WERI-Rb-1 (cell line): ENCODE data around the gene CLCN4.

ENCODE experiments used
- DNase-seq: peaks from one replicate; pipeline ENCODE4 v3.0.0-alpha.2; 2020
- H3K27ac ChIP-seq: fragments of 250-450 bp; sonication (Bioruptor Pico); 2 replicates; pipeline ENCODE4 v1.5.1; 2020; ENCODE audit warnings: mild to moderate bottlenecking, moderate library complexity
- H3K27me3 ChIP-seq: fragments of 250-450 bp; sonication (Bioruptor Pico); 2 replicates; pipeline ENCODE4 v1.5.1; 2021; ENCODE audit warnings: mild to moderate bottlenecking, low read depth, moderate library complexity; ENCODE audit not compliant: insufficient read depth, severe bottlenecking
- H3K36me3 ChIP-seq: fragments of 250-450 bp; sonication (Bioruptor Pico); 2 replicates; pipeline ENCODE4 v1.5.1; 2020; ENCODE audit warnings: mild to moderate bottlenecking, moderate library complexity
- H3K4me3 ChIP-seq: 2 replicates; pipeline ENCODE4 v1.5.1; 2011; ENCODE audit warnings: low read depth, mild to moderate bottlenecking, control low read depth, low read length
- H3K9me3 ChIP-seq: fragments of 250-450 bp; sonication (Bioruptor Pico); 2 replicates; pipeline ENCODE4 v1.5.1; 2021; ENCODE audit warnings: mild to moderate bottlenecking, moderate library complexity; ENCODE audit not compliant: severe bottlenecking
- CTCF ChIP-seq: IDR thresholded peaks from 2 replicates; pipeline ENCODE4 v1.5.1; 2011; ENCODE audit warnings: low read depth, mild to moderate bottlenecking, control low read depth, inconsistent platforms, low read length

Gene CLCN4

GRCh38 chrX:10124506-10125247 lies 32.1 kb upstream of the CLCN4 start:
- Histone ChIP-seq H3K4me3 (no peak overlapping the region), H3K36me3 (no peaks in the 10 kb centered on the region), H3K27me3 (peaks cover 4% of the 10 kb centered on the region), H3K27ac (no peak overlapping the region), H3K9me3 (peaks cover 3% of the 10 kb centered on the region)
- no peak for TF ChIP-seq CTCF
- no peak for DNase-seq

GRCh38 chrX:10125248-10125615 lies 31.5 kb upstream of the CLCN4 start:
- no peaks in the 10 kb centered on the region for H3K36me3 ChIP-seq
- no peak overlapping the region for H3K27ac ChIP-seq
- H3K9me3 ChIP-seq = no peaks in the 10 kb centered on the region
- no peak for DNase-seq
- TF ChIP-seq CTCF = no peak
- peaks cover 4% of the 10 kb centered on the region for H3K27me3 ChIP-seq
- H3K4me3 ChIP-seq = no peak overlapping the region

GRCh38 chrX:10126044-10126443 lies 30.7 kb upstream of the CLCN4 start:
- Histone ChIP-seq H3K9me3 (no peaks in the 10 kb centered on the region), H3K27ac (no peak overlapping the region), H3K36me3 (no peaks in the 10 kb centered on the region), H3K27me3 (peaks cover 4% of the 10 kb centered on the region), H3K4me3 (no peak overlapping the region)
- TF ChIP-seq CTCF = no peak
- DNase-seq = no peak

DNA sequence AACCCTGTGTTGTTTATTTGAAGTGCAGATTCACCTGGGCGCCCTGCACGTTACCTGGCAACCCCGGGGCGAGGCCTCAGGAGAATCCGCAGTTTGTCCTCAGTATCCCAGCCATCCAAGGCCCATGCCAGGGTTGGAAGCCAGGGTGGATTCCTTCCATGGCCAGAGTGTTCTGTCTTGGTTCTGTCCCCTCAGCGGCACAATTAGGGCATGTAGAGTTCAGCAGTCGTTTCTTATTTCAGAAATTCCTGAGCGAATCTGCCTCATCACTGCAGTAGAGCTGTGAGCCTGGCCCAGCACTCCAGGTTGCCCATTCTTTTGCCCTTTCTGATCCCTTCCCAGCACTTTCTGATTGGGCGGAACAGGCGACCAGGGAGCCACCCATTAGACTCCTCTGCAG lies 29.9 kb upstream of the CLCN4 start:
- Histone ChIP-seq H3K36me3 (no peaks in the 10 kb centered on the region), H3K9me3 (no peaks in the 10 kb centered on the region), H3K4me3 (no peak overlapping the region), H3K27me3 (peaks cover 9% of the 10 kb centered on the region), H3K27ac (no peak overlapping the region)
- DNase-seq = no peak
- no peak for TF ChIP-seq CTCF

DNA sequence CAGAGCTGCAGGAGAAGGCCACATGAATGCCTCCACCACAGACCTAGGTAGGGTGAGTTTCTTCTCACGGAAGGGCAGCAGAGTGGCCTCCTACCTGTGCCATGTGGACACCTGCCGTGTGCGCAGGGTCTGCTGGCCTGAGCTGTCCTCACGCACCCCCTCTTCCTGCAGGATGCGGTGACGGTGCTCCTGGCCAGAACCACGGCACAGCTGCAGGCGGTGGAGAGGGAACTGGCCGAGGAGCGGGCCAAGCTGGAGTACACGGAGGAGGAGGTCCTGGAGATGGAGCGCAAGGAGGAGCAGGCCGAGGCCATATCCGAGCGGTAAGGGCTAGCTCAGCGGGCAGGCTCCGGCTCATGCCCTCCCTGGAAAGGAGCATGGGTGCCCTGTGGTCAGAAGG lies 28.4 kb upstream of the CLCN4 start:
- Histone ChIP-seq H3K36me3 (no peaks in the 10 kb centered on the region), H3K27me3 (peaks cover 5% of the 10 kb centered on the region), H3K4me3 (no peak overlapping the region), H3K9me3 (no peaks in the 10 kb centered on the region), H3K27ac (no peak overlapping the region)
- TF ChIP-seq CTCF = no peak
- DNase-seq = no peak

GRCh38 chrX:10129229-10129628 lies 27.5 kb upstream of the CLCN4 start:
- Histone ChIP-seq H3K27me3 (peaks cover 8% of the 10 kb centered on the region), H3K4me3 (no peak overlapping the region), H3K36me3 (no peaks in the 10 kb centered on the region), H3K27ac (no peak overlapping the region), H3K9me3 (no peaks in the 10 kb centered on the region)
- TF ChIP-seq CTCF = no peak
- no peak for DNase-seq
